ENCODE results near the gene ZGRF1.

Gene ZGRF1

GRCh38 chr4:112515198-112516065 lies 121.3 kb downstream of the ZGRF1 start:
- ChIA-PET POLR2A (no interaction called here), CTCF (interaction anchor here (2.1 kb wide), 1 partner anchor 9 kb away, joined by 9 read pairs; no protein-coding TSS in a partner anchor)
- DNase-seq (ENCODE audit: low read depth, low spot score) = no peak
- peak overlapping the region; percentile 50 for H3K4me3 ChIP-seq (ENCODE audit: low read depth, low read length)
- TF ChIP-seq, protein P1, sequence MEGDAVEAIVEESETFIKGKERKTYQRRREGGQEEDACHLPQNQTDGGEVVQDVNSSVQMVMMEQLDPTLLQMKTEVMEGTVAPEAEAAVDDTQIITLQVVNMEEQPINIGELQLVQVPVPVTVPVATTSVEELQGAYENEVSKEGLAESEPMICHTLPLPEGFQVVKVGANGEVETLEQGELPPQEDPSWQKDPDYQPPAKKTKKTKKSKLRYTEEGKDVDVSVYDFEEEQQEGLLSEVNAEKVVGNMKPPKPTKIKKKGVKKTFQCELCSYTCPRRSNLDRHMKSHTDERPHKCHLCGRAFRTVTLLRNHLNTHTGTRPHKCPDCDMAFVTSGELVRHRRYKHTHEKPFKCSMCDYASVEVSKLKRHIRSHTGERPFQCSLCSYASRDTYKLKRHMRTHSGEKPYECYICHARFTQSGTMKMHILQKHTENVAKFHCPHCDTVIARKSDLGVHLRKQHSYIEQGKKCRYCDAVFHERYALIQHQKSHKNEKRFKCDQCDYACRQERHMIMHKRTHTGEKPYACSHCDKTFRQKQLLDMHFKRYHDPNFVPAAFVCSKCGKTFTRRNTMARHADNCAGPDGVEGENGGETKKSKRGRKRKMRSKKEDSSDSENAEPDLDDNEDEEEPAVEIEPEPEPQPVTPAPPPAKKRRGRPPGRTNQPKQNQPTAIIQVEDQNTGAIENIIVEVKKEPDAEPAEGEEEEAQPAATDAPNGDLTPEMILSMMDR (IDR thresholded peaks at IDR 0.05; ENCODE audit: insufficient read depth, low read length, missing control alignments) = no peak

GRCh38 chr4:112514647-112515197 lies 122.0 kb downstream of the ZGRF1 start:
- no peak for DNase-seq (ENCODE audit: low read depth, low spot score)
- H3K4me3 ChIP-seq (ENCODE audit: low read depth, low read length) = peak overlapping the region; percentile 50
- CTCF ChIA-PET = interaction anchor here (2.1 kb wide), 1 partner anchor 10 kb away, joined by 9 read pairs; no protein-coding TSS in a partner anchor
- POLR2A ChIA-PET = no interaction called here
- TF ChIP-seq, protein P1 (IDR thresholded peaks at IDR 0.05; ENCODE audit: insufficient read depth, low read length, missing control alignments) = no peak

- CTCF ChIA-PET = interaction anchor here (2.1 kb wide), 1 partner anchor 11 kb away, joined by 9 read pairs; no protein-coding TSS in a partner anchor
- POLR2A ChIA-PET = no interaction called here
- no peak overlapping the region for H3K4me3 ChIP-seq (ENCODE audit: low read depth, low read length)
- TF ChIP-seq, protein P1 (IDR thresholded peaks at IDR 0.05; ENCODE audit: insufficient read depth, low read length, missing control alignments) = no peak
- DNase-seq (ENCODE audit: low read depth, low spot score) = no peak
Observed at GRCh38 chr4:112513971-112514646, 122.6 kb downstream of the ZGRF1 start.

DNA sequence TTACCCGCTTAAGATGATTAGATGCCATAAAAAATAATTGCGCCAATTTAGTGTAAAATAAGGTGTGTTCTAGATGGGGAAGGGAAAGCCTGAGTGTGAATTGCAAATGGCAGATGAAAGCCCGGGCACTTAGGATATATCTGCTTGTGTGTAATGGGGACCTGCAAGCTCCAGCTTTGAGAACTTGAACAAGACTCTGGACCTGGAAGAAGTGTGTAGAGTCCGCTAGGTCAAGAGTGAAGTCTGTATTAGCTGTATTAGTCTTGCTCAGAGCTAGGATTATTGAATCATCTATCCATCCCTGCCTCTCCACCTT lies 124.9 kb downstream of the ZGRF1 start:
- DNase-seq (ENCODE audit: low read depth, low spot score) = no peak
- no peak overlapping the region for H3K4me3 ChIP-seq (ENCODE audit: low read depth, low read length)
- CTCF ChIA-PET = interaction anchor here (1.3 to 3.7 kb wide), 3 partner anchors 11 to 189 kb away, joined by 3 to 27 read pairs (median 4); no protein-coding TSS in a partner anchor
- TF ChIP-seq, protein P1 (IDR thresholded peaks at IDR 0.05; ENCODE audit: insufficient read depth, low read length, missing control alignments) = no peak
- POLR2A ChIA-PET = no interaction called here

GRCh38 chr4:112511093-112511802 lies 125.5 kb downstream of the ZGRF1 start:
- ChIA-PET CTCF (interaction anchor here (1.6 to 3.7 kb wide), 2 partner anchors 12 to 183 kb away, joined by 3 to 27 read pairs; no protein-coding TSS in a partner anchor), POLR2A (no interaction called here)
- no peak overlapping the region for H3K4me3 ChIP-seq (ENCODE audit: low read depth, low read length)
- no peak for DNase-seq (ENCODE audit: low read depth, low spot score)
- TF ChIP-seq, protein P1 (IDR thresholded peaks at IDR 0.05; ENCODE audit: insufficient read depth, low read length, missing control alignments) = no peak
